ENCODE data around the gene MRPS33. TPM values are rescaled to one million over a fixed set of nuclear protein-coding genes. Genes with fewer than 3 reads are reported as not detected.

Gene MRPS33
- total and polyA plus RNA-seq, 4 donors: 21.0 to 72.5 (median 30.1) TPM

- intact Hi-C loops (cut with DNase I): loop anchor here (10.0 kb wide), 3 partner anchors 93 to 717 kb away; partner anchors contain the start of genes BRAF (in 1 of the 2), MKRN1 (in 1 of the 2) and SSBP1 (in 1 of the 2)
Measured at GRCh38 chr7:141017555-141017954, 2.8 kb upstream of the MRPS33 start.

GRCh38 chr7:141016349-141016748 lies 1.6 kb upstream of the MRPS33 start:
- H3K4me3 ChIP-seq (ENCODE audit: low read length in 2 of 2): no peak overlapping the region
- peaks cover 0 to 2% of the 10 kb centered on the region in 2 donors for H3K4me1 ChIP-seq (ENCODE audit: control insufficient read depth in 1 of 2, insufficient read depth in 2 of 2, low read length in 2 of 2)
- no peaks in the 10 kb centered on the region for H3K36me3 ChIP-seq (ENCODE audit: control insufficient read depth in 1 of 2, insufficient read depth in 2 of 2, low read length in 1 of 2)
- H3K27ac ChIP-seq (ENCODE audit: low read depth in 1 of 2, low read length in 2 of 2): no peak overlapping the region
- intact Hi-C loops (cut with DNase I): loop anchor here (10.0 kb wide), 3 partner anchors 92 to 718 kb away; partner anchors contain the start of genes BRAF (in 1 of the 2), MKRN1 (in 1 of the 2) and SSBP1 (in 1 of the 2)
- no peak for DNase-seq
- peaks cover 2% of the 10 kb centered on the region for H3K9me3 ChIP-seq (ENCODE audit: control insufficient read depth, low read length)
- no peak for ATAC-seq (ENCODE audit: low FRiP score)
- H3K27me3 ChIP-seq (ENCODE audit: control insufficient read depth in 1 of 2, insufficient read depth in 2 of 2, low read length in 1 of 2): no peaks in the 10 kb centered on the region

More at GRCh38 chr7:141017555-141017954, 2.8 kb upstream of the MRPS33 start:
- peaks cover 0 to 2% of the 10 kb centered on the region in 2 donors for H3K4me1 ChIP-seq (ENCODE audit: control insufficient read depth in 1 of 2, insufficient read depth in 2 of 2, low read length in 2 of 2)
- no peak overlapping the region for H3K27ac ChIP-seq (ENCODE audit: low read depth in 1 of 2, low read length in 2 of 2)
- H3K4me3 ChIP-seq (ENCODE audit: low read length in 2 of 2): no peak overlapping the region
- 85 to 89% methylated on average over 3 of the region's 3 CpGs for WGBS, 2 donors
- no peaks in the 10 kb centered on the region for H3K27me3 ChIP-seq (ENCODE audit: control insufficient read depth in 1 of 2, insufficient read depth in 2 of 2, low read length in 1 of 2)
- DNase-seq: no peak
- H3K36me3 ChIP-seq (ENCODE audit: control insufficient read depth in 1 of 2, insufficient read depth in 2 of 2, low read length in 1 of 2): no peaks in the 10 kb centered on the region
- peaks cover 2% of the 10 kb centered on the region for H3K9me3 ChIP-seq (ENCODE audit: control insufficient read depth, low read length)
- no peak for ATAC-seq (ENCODE audit: low FRiP score)

- no peak for DNase-seq
Measured at GRCh38 chr7:141014125-141014523, 628 bp downstream of the MRPS33 start.

GRCh38 chr7:141013345-141013715 lies 1.4 kb downstream of the MRPS33 start:
- DNase-seq (no peak), ATAC-seq (ENCODE audit: low FRiP score) (no peak)
- no peaks in the 10 kb centered on the region for H3K27me3 ChIP-seq (ENCODE audit: control insufficient read depth in 1 of 2, insufficient read depth in 2 of 2, low read length in 1 of 2)
- H3K9me3 ChIP-seq (ENCODE audit: control insufficient read depth, low read length): peaks cover 2% of the 10 kb centered on the region
- H3K27ac ChIP-seq (ENCODE audit: low read depth in 1 of 2, low read length in 2 of 2): no peak overlapping the region
- no peak overlapping the region for H3K4me3 ChIP-seq (ENCODE audit: low read length in 2 of 2)
- no peaks in the 10 kb centered on the region for H3K36me3 ChIP-seq (ENCODE audit: control insufficient read depth in 1 of 2, insufficient read depth in 2 of 2, low read length in 1 of 2)
- peaks cover 0 to 2% of the 10 kb centered on the region in 2 donors for H3K4me1 ChIP-seq (ENCODE audit: control insufficient read depth in 1 of 2, insufficient read depth in 2 of 2, low read length in 2 of 2)
- intact Hi-C loops (cut with DNase I): loop anchor here (2.0 to 10.0 kb wide), 5 partner anchors 89 to 721 kb away; partner anchors contain the start of genes ADCK2 (in 1 of the 2), BRAF (in 1 of the 2), MKRN1 (in 1 of the 2) and SSBP1 (in 1 of the 2)
- 73% methylated on average over 4 of the region's 4 CpGs for WGBS, 2 donors

More at GRCh38 chr7:141014125-141014523, 628 bp downstream of the MRPS33 start:
- intact Hi-C loops (cut with DNase I): loop anchor here (5.0 to 10.0 kb wide), 4 partner anchors 89 to 721 kb away; partner anchors contain the start of genes ADCK2 (in 1 of the 2), BRAF (in 1 of the 2), MKRN1 (in 1 of the 2) and SSBP1 (in 1 of the 2)
- no peaks in the 10 kb centered on the region for H3K27me3 ChIP-seq (ENCODE audit: control insufficient read depth in 1 of 2, insufficient read depth in 2 of 2, low read length in 1 of 2)
- H3K27ac ChIP-seq (ENCODE audit: low read depth in 1 of 2, low read length in 2 of 2): peak overlapping the region in 1 of 2 donors; percentile 60
- peak overlapping the region; percentile 63 to 89 for H3K4me3 ChIP-seq (ENCODE audit: low read length in 2 of 2)
- peaks cover 2% of the 10 kb centered on the region for H3K9me3 ChIP-seq (ENCODE audit: control insufficient read depth, low read length)
- H3K36me3 ChIP-seq (ENCODE audit: control insufficient read depth in 1 of 2, insufficient read depth in 2 of 2, low read length in 1 of 2): no peaks in the 10 kb centered on the region
- 0 to 1% methylated on average over 14 of the region's 14 CpGs for WGBS, 2 donors
- ATAC-seq (ENCODE audit: low FRiP score): no peak
- H3K4me1 ChIP-seq (ENCODE audit: control insufficient read depth in 1 of 2, insufficient read depth in 2 of 2, low read length in 2 of 2): peaks cover 0 to 2% of the 10 kb centered on the region in 2 donors

GRCh38 chr7:141012696-141013344 lies 1.9 kb downstream of the MRPS33 start:
- Histone ChIP-seq H3K9me3 (ENCODE audit: control insufficient read depth, low read length) (peaks cover 2% of the 10 kb centered on the region), H3K36me3 (ENCODE audit: control insufficient read depth in 1 of 2, insufficient read depth in 2 of 2, low read length in 1 of 2) (no peaks in the 10 kb centered on the region), H3K27ac (ENCODE audit: low read depth in 1 of 2, low read length in 2 of 2) (no peak overlapping the region), H3K4me1 (ENCODE audit: control insufficient read depth in 1 of 2, insufficient read depth in 2 of 2, low read length in 2 of 2) (peaks cover 0 to 2% of the 10 kb centered on the region in 2 donors), H3K4me3 (ENCODE audit: low read length in 2 of 2) (no peak overlapping the region), H3K27me3 (ENCODE audit: control insufficient read depth in 1 of 2, insufficient read depth in 2 of 2, low read length in 1 of 2) (no peaks in the 10 kb centered on the region)
- DNase-seq (no peak), ATAC-seq (ENCODE audit: low FRiP score) (no peak)
- whole genome bisulfite sequencing, 2 donors: 85 to 86% methylated on average over 2 of the region's 2 CpGs
- intact Hi-C loops (cut with DNase I): loop anchor here (2.0 to 10.0 kb wide), 5 partner anchors 88 to 722 kb away; partner anchors contain the start of genes ADCK2 (in 1 of the 2), BRAF (in 1 of the 2), MKRN1 (in 1 of the 2) and SSBP1 (in 1 of the 2)

GRCh38 chr7:141012044-141012685 lies 2.6 kb downstream of the MRPS33 start:
- H3K36me3 ChIP-seq (ENCODE audit: control insufficient read depth in 1 of 2, insufficient read depth in 2 of 2, low read length in 1 of 2): no peaks in the 10 kb centered on the region
- WGBS, 2 donors: 27 to 30% methylated on average over 3 of the region's 3 CpGs
- DNase-seq (peak; percentile 54 to 72), ATAC-seq (ENCODE audit: low FRiP score) (no peak)
- H3K4me1 ChIP-seq (ENCODE audit: control insufficient read depth in 1 of 2, insufficient read depth in 2 of 2, low read length in 2 of 2): peaks cover 0 to 2% of the 10 kb centered on the region in 2 donors
- intact Hi-C loops (cut with DNase I): loop anchor here (2.0 to 10.0 kb wide), 5 partner anchors 87 to 723 kb away; partner anchors contain the start of genes ADCK2 (in 1 of the 2), BRAF (in 1 of the 2), MKRN1 (in 1 of the 2) and SSBP1 (in 1 of the 2)
- H3K27ac ChIP-seq (ENCODE audit: low read depth in 1 of 2, low read length in 2 of 2): no peak overlapping the region
- peaks cover 2% of the 10 kb centered on the region for H3K9me3 ChIP-seq (ENCODE audit: control insufficient read depth, low read length)
- H3K27me3 ChIP-seq (ENCODE audit: control insufficient read depth in 1 of 2, insufficient read depth in 2 of 2, low read length in 1 of 2): no peaks in the 10 kb centered on the region
- no peak overlapping the region for H3K4me3 ChIP-seq (ENCODE audit: low read length in 2 of 2)

- intact Hi-C loops (cut with DNase I): loop anchor here (2.0 to 10.0 kb wide), 5 partner anchors 87 to 723 kb away; partner anchors contain the start of genes ADCK2 (in 1 of the 2), BRAF (in 1 of the 2), MKRN1 (in 1 of the 2) and SSBP1 (in 1 of the 2)
- H3K4me3 ChIP-seq (ENCODE audit: low read length in 2 of 2): no peak overlapping the region
- DNase-seq (no peak), ATAC-seq (ENCODE audit: low FRiP score) (no peak)
- no peaks in the 10 kb centered on the region for H3K27me3 ChIP-seq (ENCODE audit: control insufficient read depth in 1 of 2, insufficient read depth in 2 of 2, low read length in 1 of 2)
- H3K27ac ChIP-seq (ENCODE audit: low read depth in 1 of 2, low read length in 2 of 2): no peak overlapping the region
- peaks cover 1% of the 10 kb centered on the region for H3K9me3 ChIP-seq (ENCODE audit: control insufficient read depth, low read length)
- 66% methylated on average over 4 of the region's 4 CpGs for WGBS, 2 donors
- peaks cover 0 to 4% of the 10 kb centered on the region in 2 donors for H3K36me3 ChIP-seq (ENCODE audit: control insufficient read depth in 1 of 2, insufficient read depth in 2 of 2, low read length in 1 of 2)
- peaks cover 0 to 2% of the 10 kb centered on the region in 2 donors for H3K4me1 ChIP-seq (ENCODE audit: control insufficient read depth in 1 of 2, insufficient read depth in 2 of 2, low read length in 2 of 2)
Measured at GRCh38 chr7:141011443-141011842, 3.3 kb downstream of the MRPS33 start.

- H3K9me3 ChIP-seq (ENCODE audit: control insufficient read depth, low read length): no peaks in the 10 kb centered on the region
- WGBS, 2 donors: 79 to 84% methylated on average over 8 of the region's 8 CpGs
- peaks cover 0 to 13% of the 10 kb centered on the region in 2 donors for H3K36me3 ChIP-seq (ENCODE audit: control insufficient read depth in 1 of 2, insufficient read depth in 2 of 2, low read length in 1 of 2)
- ATAC-seq (ENCODE audit: low FRiP score): no peak
- no peaks in the 10 kb centered on the region for H3K4me1 ChIP-seq (ENCODE audit: control insufficient read depth in 1 of 2, insufficient read depth in 2 of 2, low read length in 2 of 2)
- H3K27me3 ChIP-seq (ENCODE audit: control insufficient read depth in 1 of 2, insufficient read depth in 2 of 2, low read length in 1 of 2): no peaks in the 10 kb centered on the region
- H3K4me3 ChIP-seq (ENCODE audit: low read length in 2 of 2): no peak overlapping the region
- DNase-seq: no peak
- intact Hi-C loops (cut with DNase I): no loop called here
- H3K27ac ChIP-seq (ENCODE audit: low read depth in 1 of 2, low read length in 2 of 2): no peak overlapping the region
Measured at GRCh38 chr7:141003172-141004065, 11.3 kb downstream of the MRPS33 start.
